K562 (cell line): Measurements from ENCODE around the gene SNPH. TPM values are rescaled to one million over a fixed set of nuclear protein-coding genes. Genes with fewer than 3 reads are reported as not detected.

Source experiments
- CHD1 ChIP-seq: fragments of 200-600 bp; sonication (generic); IDR thresholded peaks from one replicate; pipeline ENCODE4 v1.6.1; 2012; ENCODE audit warnings: mild to moderate bottlenecking, moderate library complexity, low read length, inconsistent platforms
- GTF2A2 ChIP-seq: IDR thresholded peaks from 2 replicates; pipeline ENCODE4 v1.6.1; 2016; ENCODE audit warnings: mild to moderate bottlenecking, missing genetic modification characterization, missing compliant biosample characterization
- KDM1A ChIP-seq, 2 experiments: fragments of 450-650 bp; IDR thresholded peaks; 2 replicates each; pipeline ENCODE4 v1.6.1; 2016; ENCODE audit warnings: mild to moderate bottlenecking in 2 of 2
- MGA ChIP-seq: fragments of 450-650 bp; IDR thresholded peaks from 2 replicates; pipeline ENCODE4 v1.6.1; 2016; ENCODE audit warnings: mild to moderate bottlenecking, moderate library complexity
- POLR2H ChIP-seq: IDR thresholded peaks from 2 replicates; pipeline ENCODE4 v1.6.1; 2016; ENCODE audit warnings: missing genetic modification characterization, low read depth, mild to moderate bottlenecking, control low read depth, missing compliant biosample characterization, moderate library complexity
- RCOR1 ChIP-seq, 2 experiments: IDR thresholded peaks; 2 replicates each; pipeline ENCODE4 v1.6.1; 2012; ENCODE audit warnings: low read depth in 2 of 2, low read length in 2 of 2, borderline replicate concordance in 1 of 2, improper control_type of control experiment in 1 of 2
- SFPQ ChIP-seq: fragments of 200-400 bp; formaldehyde crosslinking; IDR thresholded peaks from 2 replicates; pipeline ENCODE4 v1.6.1; 2017; ENCODE audit warnings: mild to moderate bottlenecking, low read depth, low read length, moderate library complexity
- SMAD3 ChIP-seq: fragments of 450-650 bp; formaldehyde crosslinking; conservative IDR thresholded peaks from 2 replicates; pipeline ENCODE4 v1.4.0; 2020; ENCODE audit warnings: mild to moderate bottlenecking
- SMAD4 ChIP-seq: fragments of 250-450 bp; sonication (Bioruptor Pico); conservative IDR thresholded peaks from 2 replicates; pipeline ENCODE4 v1.8.0; 2021; ENCODE audit warnings: inconsistent platforms, mild to moderate bottlenecking, moderate library complexity
- SNRNP70 ChIP-seq: fragments of 200-400 bp; formaldehyde crosslinking; optimal IDR thresholded peaks from 2 replicates; pipeline ENCODE3; 2017; ENCODE audit warnings: low read depth, low read length
- SP1 ChIP-seq: sonication (generic); formaldehyde crosslinking; IDR thresholded peaks from 2 replicates; pipeline ENCODE4 v1.8.1; 2022; ENCODE audit warnings: mild to moderate bottlenecking, missing genetic modification reagents
- SUPT5H ChIP-seq: fragments of 450-650 bp; IDR thresholded peaks from 2 replicates; pipeline ENCODE4 v1.6.1; 2016
- TARDBP ChIP-seq: fragments of 450-650 bp; IDR thresholded peaks from 2 replicates; pipeline ENCODE4 v1.6.1; 2016
- TCFL5 ChIP-seq: fragments of 250-450 bp; sonication (Bioruptor Pico); conservative IDR thresholded peaks from 2 replicates; pipeline ENCODE4 v1.6.1; 2021; ENCODE audit warnings: mild to moderate bottlenecking, moderate library complexity, matching md5 sums
- ZNF197 ChIP-seq: fragments of 200-800 bp; sonication (Bioruptor generic); IDR thresholded peaks from 2 replicates; pipeline ENCODE4 v1.6.1; 2016; ENCODE audit warnings: low read depth, missing genetic modification characterization, missing compliant biosample characterization
- ZNF24 ChIP-seq: fragments of 450-650 bp; IDR thresholded peaks from 2 replicates; pipeline ENCODE4 v1.6.1; 2016
- ZNF57 ChIP-seq: fragments of 450-650 bp; formaldehyde crosslinking; IDR thresholded peaks from 2 replicates; pipeline ENCODE4 v1.4.0; 2020; ENCODE audit warnings: mild to moderate bottlenecking, moderate library complexity
- ZNF77 ChIP-seq: fragments of 250-450 bp; sonication (Bioruptor Pico); IDR thresholded peaks from 2 replicates; pipeline ENCODE4 v1.5.0; 2020
- polyA plus RNA-seq, 8 experiments: library from polyadenylated mRNA; depleted of rRNA in 4 of 8; stranded (reverse) in 5 of 8; unstranded in 3 of 8; fragments of >200 nt; fragmentation: Nextera tagmentation in 2 of 8; fragmentation: Illumina TruSeq in 1 of 8; extraction: Ambion mirVana in 2 of 8; extraction: Trizol in 1 of 8; gene quantifications; 2 replicates each; pipeline versions ENCODE4 v1.2.1 to v1.2.3, GENCODE V29; 2011 to 2014; ENCODE audit warnings: inconsistent platforms in 1 of 8, missing spikeins in 1 of 8
- total RNA-seq, 7 experiments: library from RNA; depleted of rRNA in 6 of 7; stranded (reverse); fragments of >200 nt in 6 of 7; fragmentation: Illumina TruSeq in 2 of 7; extraction: Trizol in 2 of 7; gene quantifications; 2 replicates each; pipeline versions ENCODE4 v1.2.1 to v1.2.3, GENCODE V29; 2011 to 2021; ENCODE audit warnings: low replicate concordance in 1 of 7

The SNPH gene
- total and polyA plus RNA-seq, 9 of the 15 experiments (the other 6 are each of a cell fraction or from before 2014, with no cell fraction given), result 0.03 to 4.2 (median 1.4) TPM

- no peak for TF ChIP-seq ZNF197 (CRISPR knock-in tag)
- TF ChIP-seq ZNF77, result no peak
- TF ChIP-seq GTF2A2, result no peak
- no peak for TF ChIP-seq MGA
- no peak; the same call in 1 of the 2 replicates for TF ChIP-seq SP1
- TF ChIP-seq SMAD3 (CRISPR knock-in tag), result no peak
- no peak for TF ChIP-seq CHD1
- no peak for TF ChIP-seq ZNF57 (CRISPR knock-in tag)
- peak in 1 of 2 experiments; percentile 52; a peak in 1 of 4 replicates for TF ChIP-seq RCOR1 (IDR thresholded peaks at IDR 0.05; ENCODE audit: borderline replicate concordance in 1 of 2, low read depth in 2 of 2, low read length in 2 of 2)
- TF ChIP-seq SMAD4, result no peak
- peak; percentile 58 to 69 for TF ChIP-seq KDM1A (IDR thresholded peaks at IDR 0.05)
- TF ChIP-seq ZNF24, result no peak
- no peak for TF ChIP-seq SNRNP70
- TF ChIP-seq TCFL5 (CRISPR knock-in tag), result no peak
- TF ChIP-seq SFPQ, result no peak
- TF ChIP-seq POLR2H (tag), result peak; percentile 29; the same call in 1 of the 2 replicates
- no peak for TF ChIP-seq TARDBP
- no peak for TF ChIP-seq SUPT5H
Observed at GRCh38 chr20:1255675-1256074, 10.4 kb upstream of the SNPH start (continued).
